DND-41 (cell line): Measurements from ENCODE around the gene NCS1.

Source experiments
- EZH2 ChIP-seq: IDR thresholded peaks from 3 replicates; pipeline ENCODE4 v1.6.1; 2012; ENCODE audit warnings: borderline replicate concordance, low read depth, mild to moderate bottlenecking, moderate library complexity, low read length, inconsistent platforms; ENCODE audit not compliant: severe bottlenecking
- TF ChIP-seq, protein P1 (sequence below): IDR thresholded peaks from 2 replicates; pipeline ENCODE4 v1.5.1; 2012; ENCODE audit warnings: borderline replicate concordance, low read length, moderate library complexity, mild to moderate bottlenecking; ENCODE audit not compliant: poor library complexity, severe bottlenecking; ENCODE audit errors: extremely low read depth

DNA sequence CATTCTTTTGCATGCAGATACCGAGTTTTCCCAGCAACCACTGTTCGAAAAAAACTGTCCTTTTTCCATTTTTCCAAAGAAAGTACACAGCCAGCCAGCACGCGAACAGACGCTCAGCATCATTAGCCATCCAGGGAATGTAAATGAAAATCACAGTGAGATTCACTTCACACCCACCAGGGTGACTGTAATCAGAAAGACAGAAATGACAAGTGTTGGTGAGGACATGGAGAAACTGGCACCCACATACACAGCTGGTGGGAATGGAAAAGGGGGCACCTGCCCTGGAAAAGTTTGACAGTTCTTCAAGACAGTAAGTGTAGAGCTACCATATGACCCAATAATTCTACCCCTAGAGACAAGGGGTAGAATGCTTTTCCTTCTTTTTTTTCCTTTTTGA lies 25.0 kb upstream of the NCS1 start:
- TF ChIP-seq, protein P1, sequence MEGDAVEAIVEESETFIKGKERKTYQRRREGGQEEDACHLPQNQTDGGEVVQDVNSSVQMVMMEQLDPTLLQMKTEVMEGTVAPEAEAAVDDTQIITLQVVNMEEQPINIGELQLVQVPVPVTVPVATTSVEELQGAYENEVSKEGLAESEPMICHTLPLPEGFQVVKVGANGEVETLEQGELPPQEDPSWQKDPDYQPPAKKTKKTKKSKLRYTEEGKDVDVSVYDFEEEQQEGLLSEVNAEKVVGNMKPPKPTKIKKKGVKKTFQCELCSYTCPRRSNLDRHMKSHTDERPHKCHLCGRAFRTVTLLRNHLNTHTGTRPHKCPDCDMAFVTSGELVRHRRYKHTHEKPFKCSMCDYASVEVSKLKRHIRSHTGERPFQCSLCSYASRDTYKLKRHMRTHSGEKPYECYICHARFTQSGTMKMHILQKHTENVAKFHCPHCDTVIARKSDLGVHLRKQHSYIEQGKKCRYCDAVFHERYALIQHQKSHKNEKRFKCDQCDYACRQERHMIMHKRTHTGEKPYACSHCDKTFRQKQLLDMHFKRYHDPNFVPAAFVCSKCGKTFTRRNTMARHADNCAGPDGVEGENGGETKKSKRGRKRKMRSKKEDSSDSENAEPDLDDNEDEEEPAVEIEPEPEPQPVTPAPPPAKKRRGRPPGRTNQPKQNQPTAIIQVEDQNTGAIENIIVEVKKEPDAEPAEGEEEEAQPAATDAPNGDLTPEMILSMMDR = no peak
- TF ChIP-seq EZH2 = no peak
